Measurements from ENCODE around the gene FHIT.

FHIT gene

DNA sequence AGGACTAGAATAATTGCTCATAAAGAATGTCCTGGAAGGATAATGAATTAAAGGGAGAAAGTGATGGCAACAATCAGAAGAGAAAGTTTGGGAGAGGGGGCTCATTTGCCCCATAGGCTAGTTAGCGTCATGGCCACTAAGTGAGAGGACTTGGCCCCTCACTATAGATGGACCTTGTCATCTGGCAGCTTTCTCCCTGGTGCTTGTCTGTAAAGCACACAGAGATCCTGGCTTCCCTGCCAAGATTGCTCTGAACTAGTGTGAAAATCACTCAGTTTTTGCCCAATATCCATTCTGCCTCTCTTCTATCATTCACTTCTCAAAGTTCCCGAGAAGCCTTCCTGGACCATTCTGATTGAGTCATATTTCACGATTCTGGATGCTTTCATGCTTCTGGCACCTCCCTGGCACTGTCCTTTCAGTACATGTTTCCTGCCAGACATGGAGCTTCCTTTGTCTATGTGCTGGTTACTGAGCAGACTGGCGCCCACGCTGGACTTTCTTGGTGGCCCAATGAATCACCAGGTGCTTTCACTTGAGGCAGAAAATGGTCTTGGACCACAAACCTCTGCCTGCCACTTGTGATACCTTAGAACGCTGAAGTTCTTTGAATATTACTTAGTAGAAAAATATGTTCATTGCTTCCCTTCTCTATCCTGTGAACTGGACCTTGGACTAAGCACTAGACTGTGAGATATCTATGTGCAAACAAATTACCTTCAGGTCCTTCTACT lies 1491.8 kb downstream of the FHIT start:
- Histone ChIP-seq H2AFZ (ENCODE audit: low read length, unreplicated experiment) (no peak overlapping the region), H3K4me3 (ENCODE audit: low read depth, low read length) (no peak overlapping the region), H3K27me3 (ENCODE audit: insufficient read depth, low read length) (no peaks in the 10 kb centered on the region), H3K27ac (ENCODE audit: low read depth, low read length) (no peak overlapping the region), H3K36me3 (ENCODE audit: insufficient read depth, low read length) (no peaks in the 10 kb centered on the region), H3K4me1 (ENCODE audit: control insufficient read depth, insufficient read depth, low read length, unreplicated experiment) (no peaks in the 10 kb centered on the region), H3K79me2 (ENCODE audit: control insufficient read depth, insufficient read depth, low read length, unreplicated experiment) (no peaks in the 10 kb centered on the region)

DNA sequence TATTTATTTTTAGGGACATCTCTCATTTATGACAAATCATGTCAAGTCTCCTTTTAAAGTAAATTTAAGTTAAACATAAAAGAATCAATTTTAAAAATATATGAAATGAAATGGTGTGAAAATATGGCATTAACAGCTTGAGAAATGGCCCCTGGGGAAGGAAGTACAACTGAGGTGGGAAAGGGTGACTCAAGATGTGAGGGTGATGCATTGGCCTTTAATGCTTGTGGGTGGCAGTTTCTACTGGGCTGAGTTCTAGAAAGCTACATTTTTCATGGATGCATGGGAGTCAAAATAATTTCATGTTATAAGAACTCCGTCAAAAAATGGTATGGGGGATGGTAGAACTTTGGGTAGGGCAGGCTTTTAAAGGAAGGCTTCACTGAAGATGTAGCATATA lies 1492.6 kb downstream of the FHIT start:
- H3K4me1 ChIP-seq (ENCODE audit: control insufficient read depth, insufficient read depth, low read length, unreplicated experiment) = no peaks in the 10 kb centered on the region
- no peaks in the 10 kb centered on the region for H3K36me3 ChIP-seq (ENCODE audit: insufficient read depth, low read length)
- no peak overlapping the region for H3K4me3 ChIP-seq (ENCODE audit: low read depth, low read length)
- no peaks in the 10 kb centered on the region for H3K79me2 ChIP-seq (ENCODE audit: control insufficient read depth, insufficient read depth, low read length, unreplicated experiment)
- no peaks in the 10 kb centered on the region for H3K27me3 ChIP-seq (ENCODE audit: insufficient read depth, low read length)
- H3K27ac ChIP-seq (ENCODE audit: low read depth, low read length) = no peak overlapping the region
- no peak overlapping the region for H2AFZ ChIP-seq (ENCODE audit: low read length, unreplicated experiment)

DNA sequence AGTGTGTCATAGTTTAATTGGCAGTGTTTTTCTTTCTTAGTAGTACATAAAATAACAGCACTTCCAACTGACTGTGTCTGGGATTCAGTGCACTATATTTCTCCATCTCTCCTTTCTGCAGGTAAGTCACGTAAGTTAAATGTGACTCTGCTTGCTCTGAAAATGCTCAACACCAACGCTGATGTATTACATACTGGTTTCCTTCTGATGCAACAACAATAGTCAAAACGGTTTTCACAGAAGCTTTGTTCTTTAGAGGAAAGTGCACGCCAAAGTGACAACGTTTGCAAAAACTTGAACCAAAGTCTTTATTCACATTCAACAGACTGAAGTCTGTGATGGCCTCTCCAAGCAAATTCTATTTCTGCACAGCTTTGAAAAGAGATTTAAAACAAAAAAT lies 1494.3 kb downstream of the FHIT start:
- no peak overlapping the region for H3K4me3 ChIP-seq (ENCODE audit: low read depth, low read length)
- H3K4me1 ChIP-seq (ENCODE audit: control insufficient read depth, insufficient read depth, low read length, unreplicated experiment) = no peaks in the 10 kb centered on the region
- H3K79me2 ChIP-seq (ENCODE audit: control insufficient read depth, insufficient read depth, low read length, unreplicated experiment) = no peaks in the 10 kb centered on the region
- no peaks in the 10 kb centered on the region for H3K27me3 ChIP-seq (ENCODE audit: insufficient read depth, low read length)
- no peaks in the 10 kb centered on the region for H3K36me3 ChIP-seq (ENCODE audit: insufficient read depth, low read length)
- H2AFZ ChIP-seq (ENCODE audit: low read length, unreplicated experiment) = no peak overlapping the region
- H3K27ac ChIP-seq (ENCODE audit: low read depth, low read length) = no peak overlapping the region

DNA sequence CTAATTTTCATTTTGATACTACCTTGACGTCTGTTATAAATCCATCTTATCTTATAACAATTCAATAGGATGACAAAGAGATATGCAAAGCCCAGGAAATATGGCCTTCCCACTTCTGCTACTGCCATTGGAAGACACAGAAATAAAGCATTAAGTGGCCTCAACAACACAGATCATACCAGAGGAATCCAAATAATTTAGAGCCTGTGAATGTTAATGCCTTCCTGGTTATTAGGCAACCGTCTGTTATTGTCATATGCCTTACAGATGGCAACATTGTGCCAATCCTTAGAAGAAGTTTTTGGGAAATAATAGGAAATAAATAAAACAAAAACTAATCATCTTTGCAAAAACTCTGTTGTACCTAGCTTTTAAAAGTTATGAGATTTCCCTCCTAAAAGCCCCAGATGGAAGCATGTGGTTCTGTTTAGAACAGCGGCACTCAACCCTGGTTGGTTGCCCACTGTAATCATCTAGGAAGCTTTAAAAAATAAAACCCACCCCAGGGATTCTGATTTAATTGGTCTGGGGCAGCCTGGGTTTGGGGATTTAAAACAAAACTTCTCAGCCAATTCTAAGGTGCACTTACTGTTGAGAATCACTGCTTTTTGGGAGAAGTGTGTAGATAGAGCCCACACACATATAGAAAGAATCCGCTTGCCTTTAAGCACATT lies 1496.7 kb downstream of the FHIT start:
- H3K79me2 ChIP-seq (ENCODE audit: control insufficient read depth, insufficient read depth, low read length, unreplicated experiment) = no peaks in the 10 kb centered on the region
- H3K36me3 ChIP-seq (ENCODE audit: insufficient read depth, low read length) = no peaks in the 10 kb centered on the region
- H3K4me1 ChIP-seq (ENCODE audit: control insufficient read depth, insufficient read depth, low read length, unreplicated experiment) = no peaks in the 10 kb centered on the region
- H3K27ac ChIP-seq (ENCODE audit: low read depth, low read length) = no peak overlapping the region
- H3K4me3 ChIP-seq (ENCODE audit: low read depth, low read length) = no peak overlapping the region
- no peaks in the 10 kb centered on the region for H3K27me3 ChIP-seq (ENCODE audit: insufficient read depth, low read length)
- H2AFZ ChIP-seq (ENCODE audit: low read length, unreplicated experiment) = no peak overlapping the region

DNA sequence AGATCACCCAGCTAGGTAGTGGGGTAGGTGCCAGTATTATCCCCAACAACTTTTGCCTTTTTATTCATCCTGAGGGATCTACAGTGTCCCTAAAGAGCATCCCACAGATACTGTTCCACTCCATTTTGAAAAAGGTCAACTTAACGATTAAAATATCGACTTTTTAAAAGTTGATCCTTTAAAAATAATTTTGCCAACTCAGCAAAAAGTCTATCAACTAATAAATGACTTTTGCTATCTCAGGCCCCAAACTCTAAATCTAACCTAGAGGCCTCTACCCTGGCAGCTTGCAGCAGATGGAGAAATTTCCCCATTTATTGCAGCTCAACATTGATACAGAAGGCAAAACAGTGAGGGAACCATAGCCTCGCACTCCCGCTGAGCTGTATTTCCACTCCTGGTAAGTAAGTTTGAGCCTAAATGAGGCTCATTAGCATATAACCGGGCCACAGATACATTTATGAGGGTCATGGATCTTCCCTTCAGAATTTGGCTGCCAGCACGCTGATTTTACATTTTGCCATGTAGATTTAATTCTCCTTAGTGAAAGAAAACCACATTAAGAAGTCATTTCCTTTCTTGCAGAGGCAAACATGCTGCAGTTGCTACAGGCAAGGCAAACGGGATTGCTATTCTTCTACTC lies 1497.3 kb downstream of the FHIT start:
- Histone ChIP-seq H2AFZ (ENCODE audit: low read length, unreplicated experiment) (no peak overlapping the region), H3K27ac (ENCODE audit: low read depth, low read length) (no peak overlapping the region), H3K27me3 (ENCODE audit: insufficient read depth, low read length) (no peaks in the 10 kb centered on the region), H3K4me1 (ENCODE audit: control insufficient read depth, insufficient read depth, low read length, unreplicated experiment) (no peaks in the 10 kb centered on the region), H3K36me3 (ENCODE audit: insufficient read depth, low read length) (no peaks in the 10 kb centered on the region), H3K4me3 (ENCODE audit: low read depth, low read length) (no peak overlapping the region), H3K79me2 (ENCODE audit: control insufficient read depth, insufficient read depth, low read length, unreplicated experiment) (no peaks in the 10 kb centered on the region)

DNA sequence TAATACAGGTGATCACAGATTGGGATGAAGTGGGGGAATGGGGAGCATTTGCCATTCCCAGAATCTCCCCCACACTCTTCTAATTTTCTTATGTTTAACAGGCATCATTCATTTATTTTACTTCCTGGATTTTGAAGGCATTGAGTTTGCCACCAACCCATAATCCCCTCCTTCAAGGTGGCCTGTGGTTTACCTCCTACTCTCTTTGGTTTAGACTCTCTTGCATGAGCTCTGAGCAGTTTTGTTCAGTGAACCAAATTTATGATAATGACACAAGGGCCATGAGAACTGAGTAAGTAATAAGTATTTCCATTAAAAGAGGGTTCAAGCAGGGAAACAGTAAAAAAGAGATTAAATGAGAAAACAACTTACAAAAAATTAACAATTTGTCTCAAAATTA lies 1498.3 kb downstream of the FHIT start:
- Histone ChIP-seq H3K79me2 (ENCODE audit: control insufficient read depth, insufficient read depth, low read length, unreplicated experiment) (no peaks in the 10 kb centered on the region), H3K4me3 (ENCODE audit: low read depth, low read length) (no peak overlapping the region), H3K4me1 (ENCODE audit: control insufficient read depth, insufficient read depth, low read length, unreplicated experiment) (no peaks in the 10 kb centered on the region), H3K36me3 (ENCODE audit: insufficient read depth, low read length) (no peaks in the 10 kb centered on the region), H3K27me3 (ENCODE audit: insufficient read depth, low read length) (no peaks in the 10 kb centered on the region), H2AFZ (ENCODE audit: low read length, unreplicated experiment) (no peak overlapping the region), H3K27ac (ENCODE audit: low read depth, low read length) (no peak overlapping the region)

DNA sequence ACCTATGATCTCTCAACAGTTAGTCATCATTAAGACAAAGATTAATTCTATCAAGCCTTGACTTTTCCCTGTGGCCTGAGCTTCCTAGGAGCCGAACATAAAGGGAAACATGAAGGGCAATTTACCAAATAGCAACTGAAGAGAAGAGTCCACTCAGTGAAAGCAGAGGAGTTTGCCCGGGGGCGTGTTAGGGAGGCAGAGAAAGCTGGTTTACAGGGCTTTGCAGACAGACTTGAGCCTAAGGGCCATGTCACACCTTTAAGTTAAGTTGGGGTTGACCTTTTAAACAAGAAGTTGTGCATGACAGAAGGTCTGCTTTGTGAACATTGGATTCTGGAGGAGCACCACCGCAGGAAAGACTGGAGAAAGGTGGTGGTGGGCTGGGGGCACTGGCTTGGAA lies 1499.6 kb downstream of the FHIT start:
- H3K27ac ChIP-seq (ENCODE audit: low read depth, low read length) = no peak overlapping the region
- H3K4me1 ChIP-seq (ENCODE audit: control insufficient read depth, insufficient read depth, low read length, unreplicated experiment) = no peaks in the 10 kb centered on the region
- H3K27me3 ChIP-seq (ENCODE audit: insufficient read depth, low read length) = no peaks in the 10 kb centered on the region
- no peaks in the 10 kb centered on the region for H3K79me2 ChIP-seq (ENCODE audit: control insufficient read depth, insufficient read depth, low read length, unreplicated experiment)
- no peak overlapping the region for H2AFZ ChIP-seq (ENCODE audit: low read length, unreplicated experiment)
- H3K36me3 ChIP-seq (ENCODE audit: insufficient read depth, low read length) = no peaks in the 10 kb centered on the region
- no peak overlapping the region for H3K4me3 ChIP-seq (ENCODE audit: low read depth, low read length)

DNA sequence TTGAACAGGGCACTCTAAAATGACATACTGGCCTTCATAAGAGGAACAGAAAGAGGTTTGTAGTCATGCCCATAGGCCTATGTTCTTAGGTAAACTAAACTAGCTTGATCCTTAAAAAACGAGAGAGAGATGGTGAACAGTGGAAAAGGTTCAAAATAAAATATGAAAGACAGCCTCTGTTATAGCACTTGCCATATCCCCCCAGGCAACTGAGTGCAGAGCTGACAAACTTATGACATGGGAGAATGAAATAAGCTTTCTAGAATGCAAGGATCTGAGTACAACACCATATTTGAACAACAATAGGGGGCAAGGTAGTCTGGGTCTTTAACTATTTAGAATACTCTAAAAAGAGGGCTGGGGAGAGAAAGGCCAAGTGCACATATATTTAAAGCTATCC lies 1500.9 kb downstream of the FHIT start:
- Histone ChIP-seq H3K79me2 (ENCODE audit: control insufficient read depth, insufficient read depth, low read length, unreplicated experiment) (no peaks in the 10 kb centered on the region), H3K27me3 (ENCODE audit: insufficient read depth, low read length) (no peaks in the 10 kb centered on the region), H3K4me3 (ENCODE audit: low read depth, low read length) (no peak overlapping the region), H2AFZ (ENCODE audit: low read length, unreplicated experiment) (no peak overlapping the region), H3K36me3 (ENCODE audit: insufficient read depth, low read length) (no peaks in the 10 kb centered on the region), H3K4me1 (ENCODE audit: control insufficient read depth, insufficient read depth, low read length, unreplicated experiment) (no peaks in the 10 kb centered on the region), H3K27ac (ENCODE audit: low read depth, low read length) (no peak overlapping the region)

DNA sequence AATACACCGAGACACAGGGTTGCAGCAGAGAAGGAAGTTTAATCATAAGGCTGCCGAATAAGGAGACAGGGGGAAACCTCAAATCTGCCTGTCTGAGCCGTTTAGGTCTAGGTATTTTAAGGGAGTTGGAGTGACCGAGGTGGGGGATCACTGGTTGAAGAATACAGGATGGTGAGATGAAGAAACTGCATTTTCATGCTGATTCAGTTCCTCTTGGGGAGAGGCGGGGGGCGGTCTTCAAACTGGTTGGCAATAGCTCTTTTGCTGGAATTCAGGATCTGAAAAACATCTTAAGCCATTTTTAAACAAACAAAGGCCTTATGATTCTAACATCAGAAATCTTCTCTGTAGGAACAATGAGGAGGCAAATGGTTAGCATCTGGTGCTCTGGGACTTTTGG lies 1502.0 kb downstream of the FHIT start:
- no peaks in the 10 kb centered on the region for H3K79me2 ChIP-seq (ENCODE audit: control insufficient read depth, insufficient read depth, low read length, unreplicated experiment)
- H2AFZ ChIP-seq (ENCODE audit: low read length, unreplicated experiment) = no peak overlapping the region
- no peaks in the 10 kb centered on the region for H3K36me3 ChIP-seq (ENCODE audit: insufficient read depth, low read length)
- H3K27ac ChIP-seq (ENCODE audit: low read depth, low read length) = no peak overlapping the region
- no peak overlapping the region for H3K4me3 ChIP-seq (ENCODE audit: low read depth, low read length)
- H3K4me1 ChIP-seq (ENCODE audit: control insufficient read depth, insufficient read depth, low read length, unreplicated experiment) = no peaks in the 10 kb centered on the region
- no peaks in the 10 kb centered on the region for H3K27me3 ChIP-seq (ENCODE audit: insufficient read depth, low read length)

DNA sequence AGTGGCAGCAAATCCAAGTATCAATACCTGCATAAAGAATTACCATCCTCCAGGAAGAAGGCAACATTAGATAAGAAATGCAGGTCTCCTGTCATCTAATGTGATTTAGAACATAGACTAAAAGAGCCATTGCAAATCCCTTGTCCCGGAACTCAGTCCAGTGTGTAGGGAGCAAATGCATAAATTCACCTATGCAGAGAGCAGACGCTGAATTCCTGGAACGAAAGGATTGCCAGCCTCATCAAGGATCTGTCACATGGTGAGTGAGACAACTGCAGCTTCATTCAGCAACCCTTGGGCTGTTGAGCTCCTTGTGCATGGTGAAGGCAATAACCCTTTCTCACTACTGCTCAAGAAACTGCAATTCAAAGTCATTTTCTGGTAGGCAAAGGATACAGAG lies 1504.7 kb downstream of the FHIT start:
- no peak overlapping the region for H3K4me3 ChIP-seq (ENCODE audit: low read depth, low read length)
- no peaks in the 10 kb centered on the region for H3K79me2 ChIP-seq (ENCODE audit: control insufficient read depth, insufficient read depth, low read length, unreplicated experiment)
- H3K4me1 ChIP-seq (ENCODE audit: control insufficient read depth, insufficient read depth, low read length, unreplicated experiment) = no peaks in the 10 kb centered on the region
- no peak overlapping the region for H2AFZ ChIP-seq (ENCODE audit: low read length, unreplicated experiment)
- no peak overlapping the region for H3K27ac ChIP-seq (ENCODE audit: low read depth, low read length)
- no peaks in the 10 kb centered on the region for H3K36me3 ChIP-seq (ENCODE audit: insufficient read depth, low read length)
- peaks cover 6% of the 10 kb centered on the region; the same call in 1 of the 2 replicates for H3K27me3 ChIP-seq (ENCODE audit: insufficient read depth, low read length)

DNA sequence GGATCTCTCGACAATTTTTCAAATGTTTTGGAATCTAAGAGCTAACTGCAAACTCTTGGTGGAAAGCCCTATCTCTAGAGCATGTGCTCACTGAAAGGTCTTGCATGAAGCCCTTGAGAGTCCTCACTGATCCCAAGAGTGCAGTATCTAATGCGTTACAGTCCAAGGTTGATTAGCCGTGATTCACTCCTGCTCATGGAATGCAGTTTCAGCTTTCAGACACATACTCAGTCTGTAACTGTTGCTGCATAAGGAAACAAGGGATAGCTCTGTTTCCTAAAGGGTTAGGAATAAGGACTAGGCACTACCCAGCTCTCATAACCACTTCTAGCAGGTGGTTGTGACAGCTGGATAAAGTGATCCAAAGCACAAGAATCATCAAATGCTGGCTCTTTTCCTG lies 1514.0 kb downstream of the FHIT start:
- Histone ChIP-seq H3K27ac (ENCODE audit: low read depth, low read length) (no peak overlapping the region), H3K27me3 (ENCODE audit: insufficient read depth, low read length) (no peaks in the 10 kb centered on the region; the same call in 1 of the 2 replicates), H3K36me3 (ENCODE audit: insufficient read depth, low read length) (no peaks in the 10 kb centered on the region), H2AFZ (ENCODE audit: low read length, unreplicated experiment) (no peak overlapping the region), H3K4me1 (ENCODE audit: control insufficient read depth, insufficient read depth, low read length, unreplicated experiment) (no peaks in the 10 kb centered on the region), H3K4me3 (ENCODE audit: low read depth, low read length) (no peak overlapping the region), H3K79me2 (ENCODE audit: control insufficient read depth, insufficient read depth, low read length, unreplicated experiment) (no peaks in the 10 kb centered on the region)

All from ACC112 (cell line).